WTC11 (cell line): ENCODE results near the gene POLG.

ENCODE experiments used
- AFF4 ChIP-seq: sonication (generic); formaldehyde crosslinking; IDR thresholded peaks from 2 replicates; pipeline ENCODE4 v1.8.1; 2023; ENCODE audit warnings: mild to moderate bottlenecking, missing genetic modification reagents, borderline replicate concordance
- CBFB ChIP-seq: sonication (generic); formaldehyde crosslinking; IDR thresholded peaks from 2 replicates; pipeline ENCODE4 v1.8.1; 2022; ENCODE audit warnings: mild to moderate bottlenecking, low read depth, missing genetic modification reagents
- CREB1 ChIP-seq: sonication (generic); formaldehyde crosslinking; IDR thresholded peaks from 2 replicates; pipeline ENCODE4 v1.8.0; 2023; ENCODE audit warnings: mild to moderate bottlenecking, missing genetic modification reagents
- CTCF ChIP-seq: fragments of 200-600 bp; IDR thresholded peaks from 2 replicates; pipeline ENCODE4 v1.8.0; 2022; ENCODE audit warnings: antibody characterized with exemption
- JUN ChIP-seq: sonication (generic); formaldehyde crosslinking; IDR thresholded peaks from 2 replicates; pipeline ENCODE4 v1.8.0; 2023; ENCODE audit warnings: mild to moderate bottlenecking, missing genetic modification reagents
- NFE2L1 ChIP-seq: sonication (generic); formaldehyde crosslinking; IDR thresholded peaks from 2 replicates; pipeline ENCODE4 v1.8.1; 2023; ENCODE audit warnings: missing genetic modification reagents
- PRRX2 ChIP-seq: fragments of 250-450 bp; sonication (Bioruptor Pico); IDR thresholded peaks from 2 replicates; pipeline ENCODE4 v1.8.0; 2021; ENCODE audit warnings: mild to moderate bottlenecking
- USF2 ChIP-seq: sonication (generic); formaldehyde crosslinking; IDR thresholded peaks from 2 replicates; pipeline ENCODE4 v1.8.1; 2023; ENCODE audit warnings: mild to moderate bottlenecking, missing genetic modification reagents, moderate library complexity
- ZBTB21 ChIP-seq: sonication (generic); formaldehyde crosslinking; IDR thresholded peaks from 2 replicates; pipeline ENCODE4 v1.8.1; 2023; ENCODE audit warnings: mild to moderate bottlenecking, missing genetic modification reagents, borderline replicate concordance
- ZNF121 ChIP-seq: sonication (generic); formaldehyde crosslinking; IDR thresholded peaks from 2 replicates; pipeline ENCODE4 v1.8.0; 2023; ENCODE audit warnings: missing genetic modification reagents
- ZNF263 ChIP-seq: sonication (generic); formaldehyde crosslinking; IDR thresholded peaks from 2 replicates; pipeline ENCODE4 v1.8.1; 2022; ENCODE audit warnings: low read depth, mild to moderate bottlenecking, moderate library complexity, missing genetic modification reagents

GRCh38 chr15:89305395-89305794 lies 29.2 kb downstream of the POLG start:
- no peak for TF ChIP-seq CTCF
- no peak for TF ChIP-seq NFE2L1 (CRISPR knock-in tag)
- TF ChIP-seq CBFB (CRISPR knock-in tag) = no peak
- no peak for TF ChIP-seq PRRX2 (CRISPR knock-in tag)
- TF ChIP-seq CREB1 = no peak
- no peak for TF ChIP-seq JUN
- TF ChIP-seq ZNF263 = no peak
- TF ChIP-seq ZBTB21 (CRISPR knock-in tag) = no peak
- TF ChIP-seq ZNF121 (CRISPR knock-in tag) = no peak
- no peak for TF ChIP-seq USF2 (CRISPR knock-in tag)
- TF ChIP-seq AFF4 (CRISPR knock-in tag) = no peak
